Muscle layer of colon (tissue), 2 donors: ENCODE data around the gene SH3RF3.

ENCODE experiments used
- H3K27ac ChIP-seq: one replicate; pipeline ENCODE4 v1.7.0; 2013; ENCODE audit warnings: low read depth, mild to moderate bottlenecking, low read length, moderate library complexity
- H3K27me3 ChIP-seq, 2 donors: one replicate each; pipeline ENCODE4 v1.7.0; 2013; ENCODE audit warnings: low read length in 2 of 2, mild to moderate bottlenecking in 2 of 2; ENCODE audit not compliant: insufficient read depth in 2 of 2, control insufficient read depth in 1 of 2
- H3K36me3 ChIP-seq: one replicate; pipeline ENCODE4 v1.7.0; 2013; ENCODE audit warnings: mild to moderate bottlenecking, low read length; ENCODE audit not compliant: insufficient read depth
- H3K4me1 ChIP-seq: one replicate; pipeline ENCODE4 v1.7.0; 2013; ENCODE audit warnings: mild to moderate bottlenecking, low read length; ENCODE audit not compliant: insufficient read depth
- H3K4me3 ChIP-seq, 2 donors: one replicate each; pipeline ENCODE4 v1.7.0; 2013; ENCODE audit warnings: low read length in 2 of 2, low read depth in 1 of 2, mild to moderate bottlenecking in 1 of 2, moderate library complexity in 1 of 2
- H3K9ac ChIP-seq: one replicate; pipeline ENCODE4 v1.7.0; 2013; ENCODE audit warnings: low read length
- H3K9me3 ChIP-seq: one replicate; pipeline ENCODE4 v1.7.0; 2013; ENCODE audit warnings: mild to moderate bottlenecking, low read length
- donor health status: abdominal sarcoma.
- donor health status: Adenocarcinoma of cecum.

Gene SH3RF3

GRCh38 chr2:109489296-109489695, 360.3 kb downstream of the SH3RF3 start:
- Histone ChIP-seq H3K36me3 (no peaks in the 10 kb centered on the region), H3K9ac (no peak overlapping the region), H3K27ac (no peak overlapping the region), H3K9me3 (no peaks in the 10 kb centered on the region), H3K4me1 (peaks cover 4% of the 10 kb centered on the region), H3K27me3 (no peaks in the 10 kb centered on the region), H3K4me3 (no peak overlapping the region)

GRCh38 chr2:109493176-109493935, 364.4 kb downstream of the SH3RF3 start:
- no peak overlapping the region for H3K27ac ChIP-seq
- H3K4me1 ChIP-seq = no peaks in the 10 kb centered on the region
- H3K9me3 ChIP-seq = no peaks in the 10 kb centered on the region
- H3K9ac ChIP-seq = no peak overlapping the region
- H3K27me3 ChIP-seq = no peaks in the 10 kb centered on the region
- H3K36me3 ChIP-seq = no peaks in the 10 kb centered on the region
- H3K4me3 ChIP-seq = no peak overlapping the region

GRCh38 chr2:109494351-109494750, 365.3 kb downstream of the SH3RF3 start:
- Histone ChIP-seq H3K4me3 (no peak overlapping the region), H3K27ac (no peak overlapping the region), H3K36me3 (no peaks in the 10 kb centered on the region), H3K9me3 (no peaks in the 10 kb centered on the region), H3K4me1 (peaks cover 1% of the 10 kb centered on the region), H3K27me3 (no peaks in the 10 kb centered on the region), H3K9ac (no peak overlapping the region)

- Histone ChIP-seq H3K27me3 (no peaks in the 10 kb centered on the region), H3K4me1 (peaks cover 4% of the 10 kb centered on the region), H3K27ac (no peak overlapping the region), H3K36me3 (no peaks in the 10 kb centered on the region), H3K4me3 (no peak overlapping the region), H3K9ac (no peak overlapping the region), H3K9me3 (no peaks in the 10 kb centered on the region)
Observed at GRCh38 chr2:109497463-109497862, 368.5 kb downstream of the SH3RF3 start.

GRCh38 chr2:109497911-109498870, 369.2 kb downstream of the SH3RF3 start:
- Histone ChIP-seq H3K27ac (no peak overlapping the region), H3K4me1 (peaks cover 4% of the 10 kb centered on the region), H3K9me3 (no peaks in the 10 kb centered on the region), H3K4me3 (no peak overlapping the region), H3K9ac (no peak overlapping the region), H3K27me3 (no peaks in the 10 kb centered on the region), H3K36me3 (no peaks in the 10 kb centered on the region)

GRCh38 chr2:109498906-109499305, 369.9 kb downstream of the SH3RF3 start:
- Histone ChIP-seq H3K27me3 (no peaks in the 10 kb centered on the region), H3K4me3 (no peak overlapping the region), H3K9me3 (no peaks in the 10 kb centered on the region), H3K9ac (no peak overlapping the region), H3K4me1 (peaks cover 4% of the 10 kb centered on the region), H3K36me3 (no peaks in the 10 kb centered on the region), H3K27ac (no peak overlapping the region)

GRCh38 chr2:109499566-109499965, 370.6 kb downstream of the SH3RF3 start:
- Histone ChIP-seq H3K9ac (no peak overlapping the region), H3K27me3 (no peaks in the 10 kb centered on the region), H3K36me3 (no peaks in the 10 kb centered on the region), H3K4me1 (peaks cover 4% of the 10 kb centered on the region), H3K27ac (no peak overlapping the region), H3K9me3 (no peaks in the 10 kb centered on the region), H3K4me3 (no peak overlapping the region)

GRCh38 chr2:109500910-109501309, 371.9 kb downstream of the SH3RF3 start:
- Histone ChIP-seq H3K4me1 (peaks cover 4% of the 10 kb centered on the region), H3K36me3 (no peaks in the 10 kb centered on the region), H3K27ac (no peak overlapping the region), H3K9ac (no peak overlapping the region), H3K27me3 (no peaks in the 10 kb centered on the region), H3K9me3 (peaks cover 5% of the 10 kb centered on the region), H3K4me3 (no peak overlapping the region)

GRCh38 chr2:109501461-109501860, 372.5 kb downstream of the SH3RF3 start:
- H3K4me3 ChIP-seq = no peak overlapping the region
- H3K36me3 ChIP-seq = no peaks in the 10 kb centered on the region
- H3K9ac ChIP-seq = no peak overlapping the region
- H3K4me1 ChIP-seq = peaks cover 4% of the 10 kb centered on the region
- peaks cover 6% of the 10 kb centered on the region for H3K9me3 ChIP-seq
- no peaks in the 10 kb centered on the region for H3K27me3 ChIP-seq
- no peak overlapping the region for H3K27ac ChIP-seq

GRCh38 chr2:109503191-109503590, 374.2 kb downstream of the SH3RF3 start:
- Histone ChIP-seq H3K36me3 (no peaks in the 10 kb centered on the region), H3K27me3 (no peaks in the 10 kb centered on the region), H3K9me3 (peaks cover 6% of the 10 kb centered on the region), H3K9ac (no peak overlapping the region), H3K4me3 (no peak overlapping the region), H3K4me1 (peaks cover 4% of the 10 kb centered on the region), H3K27ac (no peak overlapping the region)

- Histone ChIP-seq H3K4me1 (no peaks in the 10 kb centered on the region), H3K4me3 (no peak overlapping the region), H3K27me3 (no peaks in the 10 kb centered on the region), H3K9ac (no peak overlapping the region), H3K36me3 (no peaks in the 10 kb centered on the region), H3K27ac (no peak overlapping the region), H3K9me3 (peaks cover 6% of the 10 kb centered on the region)
Observed at GRCh38 chr2:109507217-109507616, 378.2 kb downstream of the SH3RF3 start.
